GM19455 (cell line): ENCODE measurements around the gene RILPL1.
"Not testable (repeated sequence)": the region's sequence is repeated elsewhere in the genome, so short reads cannot be mapped to it uniquely, and the experiment has no call there.

Experiments
- ATAC-seq: cut with Tn5 transposase; IDR thresholded peaks from one replicate; pipeline ENCODE4 v1.9.1; 2021; ENCODE audit not compliant: unreplicated experiment

RILPL1 gene

DNA sequence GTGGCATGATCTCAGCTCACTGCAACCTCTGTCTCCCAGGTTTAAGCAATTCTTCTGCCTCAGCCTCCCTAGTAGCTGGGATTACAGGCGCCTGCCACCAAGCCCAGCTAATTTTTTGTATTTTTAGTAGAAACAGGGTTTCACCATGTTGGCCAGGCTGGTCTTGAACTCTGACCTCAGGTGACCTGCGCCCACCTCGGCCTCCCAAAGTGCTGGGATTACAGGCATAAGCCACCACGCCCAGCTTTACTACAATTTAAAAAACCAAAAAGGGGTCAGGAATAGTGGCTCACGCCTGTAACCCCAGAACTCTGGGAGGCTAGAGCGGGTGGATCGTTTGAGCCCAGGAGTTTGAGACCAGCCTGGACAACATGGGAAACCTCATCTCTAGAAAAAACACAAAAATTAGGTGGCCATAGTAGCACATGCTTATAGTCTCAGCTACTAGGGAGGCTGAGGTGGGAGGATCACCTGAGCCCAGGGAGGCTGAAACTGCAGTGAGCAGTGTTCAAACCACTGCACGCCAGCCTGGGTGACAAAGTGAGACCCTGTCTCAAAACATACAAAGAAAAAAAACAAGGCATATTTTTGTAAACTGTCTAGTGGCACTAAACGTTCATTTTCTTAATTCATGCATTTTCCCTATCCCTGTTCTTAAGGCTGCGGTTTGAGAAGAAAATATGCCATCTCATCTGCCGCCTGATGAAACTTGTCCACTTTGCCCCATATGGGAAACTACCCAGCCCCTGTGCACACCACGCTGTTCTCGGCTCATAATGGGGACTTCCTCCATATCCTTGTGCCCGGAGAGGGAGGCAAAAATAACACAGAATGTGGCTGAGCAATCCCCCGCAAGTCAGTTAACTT is 101.3 kb downstream of the RILPL1 start:
- not testable (repeated sequence) for ATAC-seq

DNA sequence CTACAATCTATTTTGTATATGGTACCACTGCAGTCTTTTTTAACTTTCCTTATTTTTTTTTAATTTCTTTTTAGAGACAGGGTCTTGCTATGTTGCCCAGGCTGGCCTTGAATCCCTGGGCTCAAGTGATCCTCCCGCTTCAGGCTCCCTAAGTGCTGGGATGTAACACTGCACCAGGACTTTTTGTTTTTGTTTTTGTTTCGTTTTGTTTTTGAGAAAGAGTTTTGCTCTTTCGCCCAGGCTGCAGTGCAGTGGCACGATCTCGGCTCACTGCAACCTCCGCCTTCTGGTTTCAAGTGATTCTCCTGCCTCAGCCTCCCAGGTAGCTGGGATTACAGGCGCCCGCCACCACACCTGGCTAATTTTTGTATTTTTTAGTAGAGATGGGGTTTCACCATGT is 104.4 kb downstream of the RILPL1 start:
- ATAC-seq: not testable (repeated sequence)

DNA sequence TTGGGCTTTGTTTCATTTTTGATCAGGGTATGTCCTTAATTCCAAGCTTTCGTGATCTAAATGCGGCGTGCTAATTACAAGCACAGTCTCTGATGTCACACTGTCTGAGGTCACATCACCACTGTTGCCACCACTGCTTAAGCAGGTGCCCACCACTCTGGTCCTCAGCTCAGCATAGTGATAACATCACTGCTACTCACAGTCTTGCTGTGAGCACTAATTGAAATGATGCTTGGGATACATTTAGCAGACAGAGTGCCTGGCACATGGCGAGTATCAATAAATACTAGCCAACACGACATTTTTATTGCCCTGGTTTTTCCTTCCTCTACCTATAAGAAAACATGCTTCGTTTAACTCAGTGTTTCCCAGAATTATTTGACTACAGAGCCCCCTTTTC is 104.9 kb downstream of the RILPL1 start:
- no peak for ATAC-seq

- peak; percentile 83 for ATAC-seq
Measured at GRCh38 chr12:123427036-123427769, 106.3 kb downstream of the RILPL1 start.

GRCh38 chr12:123421314-123421713 is 112.2 kb downstream of the RILPL1 start:
- ATAC-seq: no peak
